Placental epithelial cell (primary cell): Measurements from ENCODE around the gene KLB. TPM values are rescaled to one million over a fixed set of nuclear protein-coding genes. Genes with fewer than 3 reads are reported as not detected.

ENCODE experiments used
- small RNA-seq: library from RNA; depleted of rRNA; stranded (forward); fragments of <200 nt; gene quantifications from one replicate; pipeline ENCODE3, GENCODE V24; 2012
- total RNA-seq: library from RNA; depleted of rRNA; stranded (reverse); fragments of >200 nt; gene quantifications from 2 replicates; pipeline ENCODE4 v1.2.3, GENCODE V29; 2012

KLB gene
- 0.39 and 0.54 TPM in 2 replicates for total RNA-seq

DNA sequence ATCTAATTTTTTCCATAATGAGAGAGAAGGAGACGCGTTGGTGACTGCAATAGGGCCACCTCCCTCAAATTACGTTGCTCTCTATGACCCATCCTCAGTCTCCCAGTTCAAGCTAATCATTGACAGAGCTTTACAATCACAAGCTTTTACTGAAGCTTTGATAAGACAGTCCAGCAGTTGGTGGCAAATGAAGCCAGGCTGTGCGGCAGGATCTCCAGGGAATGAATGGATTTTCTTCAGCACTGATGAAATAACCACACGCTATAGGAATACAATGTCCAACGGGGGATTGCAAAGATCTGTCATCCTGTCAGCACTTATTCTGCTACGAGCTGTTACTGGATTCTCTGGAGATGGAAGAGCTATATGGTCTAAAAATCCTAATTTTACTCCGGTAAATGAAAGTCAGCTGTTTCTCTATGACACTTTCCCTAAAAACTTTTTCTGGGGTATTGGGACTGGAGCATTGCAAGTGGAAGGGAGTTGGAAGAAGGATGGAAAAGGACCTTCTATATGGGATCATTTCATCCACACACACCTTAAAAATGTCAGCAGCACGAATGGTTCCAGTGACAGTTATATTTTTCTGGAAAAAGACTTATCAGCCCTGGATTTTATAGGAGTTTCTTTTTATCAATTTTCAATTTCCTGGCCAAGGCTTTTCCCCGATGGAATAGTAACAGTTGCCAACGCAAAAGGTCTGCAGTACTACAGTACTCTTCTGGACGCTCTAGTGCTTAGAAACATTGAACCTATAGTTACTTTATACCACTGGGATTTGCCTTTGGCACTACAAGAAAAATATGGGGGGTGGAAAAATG, at the start of gene KLB:
Gene KLB, plus strand, starts transcription at position 168 of the 821 bp plus-strand sequence. Its CDS starts 20 bp downstream, at position 188.

DNA sequence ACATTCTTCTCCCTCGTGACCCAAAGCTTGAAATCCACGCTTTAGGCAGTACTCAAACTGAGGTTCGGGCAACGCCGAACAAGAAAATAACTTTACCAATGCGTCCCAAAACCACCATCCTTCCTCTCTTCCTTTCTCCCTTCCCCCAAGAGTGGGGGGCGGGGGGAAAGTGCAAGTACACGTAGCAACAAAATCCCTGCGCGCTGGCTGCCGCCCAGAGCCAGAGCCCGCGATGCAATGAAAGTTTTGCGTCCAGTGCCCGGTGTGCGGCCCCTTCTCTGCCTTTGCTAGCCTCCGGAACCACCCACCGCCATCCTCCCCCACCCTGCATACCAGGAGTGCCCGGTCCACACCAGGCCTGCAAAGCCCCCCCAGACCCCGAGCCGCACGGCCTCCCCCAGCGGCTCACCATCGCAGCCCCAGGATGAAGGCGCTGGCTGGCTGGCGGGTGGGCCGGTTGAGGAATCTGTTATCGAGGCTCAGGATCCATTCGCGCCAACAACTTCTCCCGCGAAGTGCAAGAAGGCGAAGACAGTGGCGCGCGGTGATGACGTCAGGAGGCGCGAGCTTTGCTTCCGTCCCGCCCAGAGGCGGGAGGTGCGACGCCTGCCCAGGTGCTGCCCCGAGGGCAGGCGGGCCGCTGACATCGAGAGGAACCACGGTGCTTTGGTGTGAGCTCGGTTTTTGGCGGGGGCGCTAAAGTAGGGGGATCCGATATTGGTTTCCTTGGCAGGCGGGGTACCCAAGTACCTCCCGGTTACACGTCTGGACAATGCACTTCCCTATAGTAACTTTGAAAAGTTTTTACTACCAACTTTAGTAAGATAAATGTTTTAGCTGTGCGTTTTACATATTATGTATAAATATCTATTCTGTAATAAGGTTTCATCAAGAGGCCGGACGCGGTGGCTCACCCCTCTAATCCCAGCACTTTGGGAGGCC, 40.6 kb upstream of the KLB start, which contains the start of gene RFC1:
Gene RFC1, minus strand, starts transcription at position 533 of the 942 bp plus-strand sequence. Its CDS starts 121 bp downstream, at position 412.

GRCh38 chr4:39458505-39459300, 52.0 kb downstream of the KLB start, which contains the start of the genes LIAS and RPL9:
Gene LIAS (plus strand): TSS chr4:39459056. CDS start chr4:39459118, 62 bp downstream.
Gene RPL9 (minus strand): TSS chr4:39458922. CDS start chr4:39458439, 483 bp downstream.

Small RNA genes within 50 kb of the gene (small RNA-seq; reads per million reads assigned to genes)
- gene MIR5591 (not detected), gene RF00019 (not detected), gene RNU6-887P (not detected)

Other genes with a start within 250 kb of the KLB start
- gene WDR19, start 224.4 kb upstream of the KLB start, total RNA-seq, result 10.5 and 13.3 TPM in 2 replicates
- 44.5 and 54.2 TPM in 2 replicates for gene RFC1, start 40.6 kb upstream of the KLB start, total RNA-seq
- gene RPL9, start 52.0 kb downstream of the KLB start, total RNA-seq, result 2,337 and 2,610 TPM in 2 replicates
- gene LIAS, start 52.1 kb downstream of the KLB start, total RNA-seq, result 8.1 and 18.1 TPM in 2 replicates
- gene UGDH, start 120.5 kb downstream of the KLB start, total RNA-seq, result 79.7 and 109 TPM in 2 replicates
- 22.8 and 53.8 TPM in 2 replicates for gene SMIM14, start 231.9 kb downstream of the KLB start, total RNA-seq